Naive thymus-derived CD4-positive, alpha-beta T cell (primary cell): ENCODE data around the gene GRIP1. TPM values are rescaled to one million over a fixed set of nuclear protein-coding genes. Genes with fewer than 3 reads are reported as not detected.

Experiments
- ATAC-seq: fragments of 150-1000 bp; cut with Tn5 transposase; 2 replicates; pipeline ENCODE4 v1.10.0; 2021; ENCODE audit warnings: mild to moderate bottlenecking, moderate library complexity
- CTCF ChIA-PET: fragments of 350-600 bp; sonication (Branson Sonifier 250); formaldehyde crosslinking; loops from one replicate; lab custom pipeline; 2021; ENCODE audit warnings: antibody characterized with exemption; lab: Charles Lee
- POLR2A ChIA-PET: fragments of 350-600 bp; sonication (Branson Sonifier 250); formaldehyde crosslinking; loops from one replicate; lab custom pipeline; 2021; ENCODE audit warnings: antibody characterized with exemption, inconsistent platforms; lab: Charles Lee
- DNase-seq, 9 donors: peaks; one replicate each; pipeline versions ENCODE4 v3.0.0 to v3.0.0-alpha.2; 2020 to 2022; ENCODE audit warnings: mixed read lengths in 1 of 9
- H3K27ac ChIP-seq: one replicate; pipeline ENCODE4 v1.7.0; 2013; ENCODE audit warnings: mild to moderate bottlenecking, low read depth, low read length, moderate library complexity
- H3K27me3 ChIP-seq, 2 donors: one replicate each; pipeline ENCODE4 v1.7.0; 2013; ENCODE audit warnings: low read length in 2 of 2, mild to moderate bottlenecking in 2 of 2, moderate library complexity in 2 of 2; ENCODE audit not compliant: control insufficient read depth in 2 of 2, insufficient read depth in 2 of 2
- H3K36me3 ChIP-seq, 3 experiments: 1 replicate in 2 of 3; 2 replicates in 1 of 3; pipeline ENCODE4 v1.7.0; 2013; ENCODE audit warnings: low read length in 3 of 3, mild to moderate bottlenecking in 3 of 3, moderate library complexity in 1 of 3; ENCODE audit not compliant: insufficient read depth in 3 of 3, control insufficient read depth in 2 of 3
- H3K4me1 ChIP-seq, 2 donors: one replicate each; pipeline ENCODE4 v1.7.0; 2013; ENCODE audit warnings: low read length in 2 of 2, mild to moderate bottlenecking in 2 of 2, moderate library complexity in 1 of 2; ENCODE audit not compliant: control insufficient read depth in 2 of 2, insufficient read depth in 2 of 2
- H3K4me3 ChIP-seq: 2 replicates; pipeline ENCODE4 v1.7.0; 2013; ENCODE audit warnings: mild to moderate bottlenecking, low read length
- H3K9me3 ChIP-seq, 3 experiments: 1 replicate in 2 of 3; 2 replicates in 1 of 3; pipeline ENCODE4 v1.7.0; 2013; ENCODE audit warnings: low read length in 3 of 3; ENCODE audit not compliant: control insufficient read depth in 2 of 3
- H3K27ac Mint-ChIP-seq, 9 donors: one replicate each; pipeline ENCODE4 v1.8.0; 2020 to 2022; ENCODE audit warnings: mixed read lengths in 9 of 9, mild to moderate bottlenecking in 8 of 9, moderate library complexity in 5 of 9, inconsistent platforms in 2 of 9
- H3K27me3 Mint-ChIP-seq, 5 donors: one replicate each; pipeline ENCODE4 v1.8.0; 2021 to 2022; ENCODE audit warnings: mixed read lengths in 5 of 5, mild to moderate bottlenecking in 1 of 5
- H3K36me3 Mint-ChIP-seq, 5 donors: one replicate each; pipeline ENCODE4 v1.8.0; 2020 to 2022; ENCODE audit warnings: mixed read lengths in 5 of 5, mild to moderate bottlenecking in 3 of 5, inconsistent platforms in 1 of 5
- H3K4me1 Mint-ChIP-seq, 7 donors: one replicate each; pipeline ENCODE4 v1.8.0; 2020 to 2022; ENCODE audit warnings: mixed read lengths in 7 of 7, mild to moderate bottlenecking in 3 of 7, inconsistent platforms in 1 of 7
- H3K4me3 Mint-ChIP-seq, 10 donors: one replicate each; pipeline ENCODE4 v1.8.0; 2020 to 2022; ENCODE audit warnings: mild to moderate bottlenecking in 10 of 10, mixed read lengths in 10 of 10, moderate library complexity in 6 of 10, inconsistent platforms in 2 of 10
- H3K9me3 Mint-ChIP-seq, 11 donors: one replicate each; pipeline ENCODE4 v1.8.0; 2020 to 2022; ENCODE audit warnings: mixed read lengths in 11 of 11, mild to moderate bottlenecking in 4 of 11, inconsistent platforms in 1 of 11, moderate library complexity in 1 of 11
- intact Hi-C, 2 donors: fragments of 100-400 bp; cut with micrococcal nuclease; formaldehyde crosslinking; loops; one replicate each; pipeline ENCODE4 v1.15.1; 2023
- polyA plus RNA-seq, 2 donors: library from polyadenylated mRNA; unstranded; fragments of 300-500 nt; fragmentation: Illumina TruSeq; gene quantifications; one replicate each; pipeline ENCODE4 v1.2.3, GENCODE V29; 2021
- total RNA-seq, 6 experiments: library from RNA in 5 of 6; stranded (reverse) in 5 of 6; gene quantifications; 1 replicate in 5 of 6; 2 replicates in 1 of 6; pipeline ENCODE4 v1.2.3 and lab custom pipeline; 2021 to 2026

The GRIP1 gene
- total and polyA plus RNA-seq, 7 experiments from 2014 or later = 0.25 to 6.5 (median 3.1) TPM

DNA sequence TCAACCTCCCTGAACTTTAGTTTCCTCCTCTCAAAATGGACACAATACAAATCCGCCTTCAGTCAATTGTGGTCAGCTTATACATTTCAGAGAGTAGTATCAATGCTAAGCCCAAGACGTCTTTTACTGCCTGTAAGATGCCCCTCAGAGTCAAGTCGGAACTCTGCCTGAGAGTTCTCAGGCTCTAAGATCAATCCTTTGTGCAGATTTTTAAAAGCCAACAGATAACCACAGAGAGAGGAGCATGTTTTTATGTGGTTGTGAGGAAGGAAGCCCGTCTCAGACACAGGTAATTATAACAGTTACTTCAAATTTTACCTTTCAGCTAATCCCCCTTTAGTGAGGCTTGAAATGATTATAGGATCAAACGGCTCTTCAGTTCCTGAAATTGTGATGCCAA lies 285.0 kb downstream of the GRIP1 start:
- H3K27ac Mint-ChIP-seq = no peak overlapping the region
- peak in 7 of 9 donors; percentile 8 to 64 (median 45) for DNase-seq
- H3K4me1 Mint-ChIP-seq = peaks cover 14 to 29% (median 23%) of the 10 kb centered on the region in 7 donors
- Histone ChIP-seq H3K4me3 (no peak overlapping the region), H3K27ac (no peak overlapping the region), H3K9me3 (no peaks in the 10 kb centered on the region), H3K36me3 (no peaks in the 10 kb centered on the region), H3K27me3 (no peaks in the 10 kb centered on the region), H3K4me1 (peaks cover 12 to 15% of the 10 kb centered on the region in 2 donors)
- POLR2A ChIA-PET = no interaction called here
- H3K27me3 Mint-ChIP-seq = peaks cover 13 to 51% (median 32%) of the 10 kb centered on the region in 5 donors
- ATAC-seq = peak; percentile 76
- CTCF ChIA-PET = interaction anchor here (0.6 to 2.7 kb wide), 3 partner anchors 9 to 124 kb away, joined by 4 to 8 read pairs (median 5); no protein-coding TSS in a partner anchor
- peaks cover 0 to 2% (median 0%) of the 10 kb centered on the region in 11 donors for H3K9me3 Mint-ChIP-seq
- H3K4me3 Mint-ChIP-seq = peak overlapping the region; percentile 33 to 76 (median 62)
- peaks cover 0 to 15% (median 3%) of the 10 kb centered on the region in 5 donors for H3K36me3 Mint-ChIP-seq
- intact Hi-C loops = loop anchor here in 1 of 2 donors (5.0 kb wide), 1 partner anchor 42 kb away; no protein-coding TSS in a partner anchor

DNA sequence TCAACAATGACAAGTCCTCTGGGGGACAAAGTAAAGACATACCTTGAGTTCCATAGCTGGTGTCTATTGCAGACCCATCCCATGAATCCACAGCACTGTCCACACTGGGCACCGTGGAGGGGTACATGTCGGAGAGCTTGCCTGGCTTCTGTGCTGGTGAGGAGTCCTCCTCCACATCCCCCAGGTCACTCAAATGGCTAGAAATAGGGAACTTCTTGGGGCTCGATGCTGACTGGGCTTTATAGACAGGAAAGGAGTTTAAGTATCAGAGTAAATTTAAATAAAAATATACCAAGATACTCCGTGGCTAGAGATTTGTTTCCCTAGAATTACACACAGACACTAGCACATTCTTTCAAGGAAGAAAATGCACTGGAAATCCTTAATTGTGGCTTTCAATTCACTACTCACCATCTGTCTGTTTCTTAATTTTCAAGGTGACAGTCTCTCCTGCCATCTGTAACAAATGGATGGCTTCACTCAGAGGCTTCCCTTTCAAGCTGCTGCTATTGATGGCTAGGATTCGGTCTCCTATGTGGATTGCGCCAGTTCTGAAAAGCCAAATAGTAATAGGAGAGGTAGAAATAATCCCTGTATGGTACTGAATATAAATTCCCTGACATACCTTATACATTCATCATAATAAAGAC lies 286.5 kb downstream of the GRIP1 start:
- Histone ChIP-seq H3K27ac (no peak overlapping the region), H3K36me3 (no peaks in the 10 kb centered on the region), H3K4me3 (no peak overlapping the region), H3K9me3 (no peaks in the 10 kb centered on the region), H3K27me3 (no peaks in the 10 kb centered on the region), H3K4me1 (peaks cover 12 to 15% of the 10 kb centered on the region in 2 donors)
- DNase-seq (no peak), ATAC-seq (no peak)
- intact Hi-C loops = loop anchor here in 1 of 2 donors (5.0 kb wide), 1 partner anchor 40 kb away; no protein-coding TSS in a partner anchor
- CTCF ChIA-PET = interaction anchor here (2.7 kb wide), 1 partner anchor 123 kb away, joined by 8 read pairs; no protein-coding TSS in a partner anchor
- Mint-ChIP-seq H3K4me3 (no peak overlapping the region), H3K27me3 (peaks cover 10 to 48% (median 27%) of the 10 kb centered on the region in 5 donors), H3K27ac (no peak overlapping the region), H3K4me1 (peaks cover 13 to 29% (median 23%) of the 10 kb centered on the region in 7 donors), H3K36me3 (peaks cover 0 to 19% (median 7%) of the 10 kb centered on the region in 5 donors), H3K9me3 (peaks cover 0 to 4% (median 2%) of the 10 kb centered on the region in 11 donors)
- POLR2A ChIA-PET = no interaction called here

GRCh38 chr12:66388517-66388916 lies 290.4 kb downstream of the GRIP1 start:
- Histone ChIP-seq H3K4me3 (no peak overlapping the region), H3K36me3 (no peaks in the 10 kb centered on the region), H3K9me3 (no peaks in the 10 kb centered on the region), H3K27me3 (no peaks in the 10 kb centered on the region), H3K27ac (no peak overlapping the region), H3K4me1 (peaks cover 3 to 4% of the 10 kb centered on the region in 2 donors)
- peaks cover under 1 to 7% (median 4%) of the 10 kb centered on the region in 7 donors for H3K4me1 Mint-ChIP-seq
- peaks cover 0 to 41% (median 28%) of the 10 kb centered on the region in 5 donors for H3K36me3 Mint-ChIP-seq
- peak; percentile 40 for ATAC-seq
- H3K27ac Mint-ChIP-seq = no peak overlapping the region
- H3K4me3 Mint-ChIP-seq = no peak overlapping the region
- POLR2A ChIA-PET = no interaction called here
- H3K27me3 Mint-ChIP-seq = peaks cover 0 to 24% (median 9%) of the 10 kb centered on the region in 5 donors
- CTCF ChIA-PET = no interaction called here
- H3K9me3 Mint-ChIP-seq = peaks cover 0 to 11% (median 5%) of the 10 kb centered on the region in 11 donors
- DNase-seq = no peak
- intact Hi-C loops = no loop called here

- H3K4me1 Mint-ChIP-seq = peaks cover 0 to 3% (median 0%) of the 10 kb centered on the region in 7 donors
- no peak for ATAC-seq
- no peak overlapping the region for H3K27ac Mint-ChIP-seq
- peaks cover 0 to 11% (median 5%) of the 10 kb centered on the region in 11 donors for H3K9me3 Mint-ChIP-seq
- Histone ChIP-seq H3K36me3 (no peaks in the 10 kb centered on the region), H3K27ac (no peak overlapping the region), H3K4me1 (no peaks in the 10 kb centered on the region), H3K4me3 (no peak overlapping the region), H3K9me3 (no peaks in the 10 kb centered on the region), H3K27me3 (no peaks in the 10 kb centered on the region)
- peaks cover 0 to 45% (median 33%) of the 10 kb centered on the region in 5 donors for H3K36me3 Mint-ChIP-seq
- peaks cover 0 to 16% (median 7%) of the 10 kb centered on the region in 5 donors for H3K27me3 Mint-ChIP-seq
- DNase-seq = no peak
- ChIA-PET POLR2A (no interaction called here), CTCF (no interaction called here)
- H3K4me3 Mint-ChIP-seq = no peak overlapping the region
- intact Hi-C loops = no loop called here
These were observed 291.8 kb downstream of the GRIP1 start for GRCh38 chr12:66387117-66387516.

DNA sequence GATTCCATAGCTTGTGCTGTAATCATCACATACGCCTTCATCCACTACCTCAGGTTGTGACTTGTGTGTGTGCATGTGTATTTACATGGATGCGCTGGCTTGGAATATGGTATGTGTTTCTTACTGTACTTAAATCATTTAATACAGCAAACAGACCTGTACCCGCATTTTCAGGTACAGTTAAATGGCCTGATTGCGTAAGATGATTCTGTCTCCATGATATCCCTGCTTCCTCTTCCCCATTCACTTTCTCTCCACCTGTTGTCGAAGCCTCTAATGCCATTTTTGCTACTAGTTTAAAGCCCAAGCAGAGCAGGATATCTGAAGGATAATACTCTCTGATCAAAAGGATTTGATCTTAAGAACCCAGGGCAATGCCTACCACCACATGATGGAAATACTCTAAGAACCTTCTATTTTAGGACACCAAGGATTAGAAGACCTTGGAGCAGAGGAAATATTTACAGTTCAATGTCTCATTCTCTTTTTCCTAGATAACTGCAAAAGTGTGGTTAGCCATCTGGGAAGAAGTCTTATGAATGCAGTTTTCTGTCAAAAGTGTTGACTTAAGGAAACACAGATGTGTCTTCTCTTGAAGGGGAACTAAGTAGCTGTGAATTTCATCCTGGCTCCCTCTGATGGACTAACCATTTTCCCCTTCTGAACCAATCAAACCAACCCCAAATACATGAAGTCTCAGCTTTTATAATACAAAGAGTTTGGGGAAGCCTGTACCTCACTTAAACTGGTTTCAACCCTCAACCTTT lies 297.9 kb downstream of the GRIP1 start:
- peaks cover 0 to 39% (median 21%) of the 10 kb centered on the region in 5 donors for H3K36me3 Mint-ChIP-seq
- H3K9me3 Mint-ChIP-seq = no peaks in the 10 kb centered on the region
- no peaks in the 10 kb centered on the region for H3K27me3 ChIP-seq
- intact Hi-C loops = no loop called here
- POLR2A ChIA-PET = no interaction called here
- no peak overlapping the region for H3K27ac Mint-ChIP-seq
- no peaks in the 10 kb centered on the region for H3K36me3 ChIP-seq
- ATAC-seq (no peak), DNase-seq (no peak)
- H3K9me3 ChIP-seq = no peaks in the 10 kb centered on the region
- peaks cover 0 to 4% (median 0%) of the 10 kb centered on the region in 7 donors for H3K4me1 Mint-ChIP-seq
- no peak overlapping the region for H3K4me3 ChIP-seq
- no peaks in the 10 kb centered on the region for H3K4me1 ChIP-seq
- H3K27ac ChIP-seq = no peak overlapping the region
- CTCF ChIA-PET = no interaction called here
- no peak overlapping the region for H3K4me3 Mint-ChIP-seq
- H3K27me3 Mint-ChIP-seq = no peaks in the 10 kb centered on the region

DNA sequence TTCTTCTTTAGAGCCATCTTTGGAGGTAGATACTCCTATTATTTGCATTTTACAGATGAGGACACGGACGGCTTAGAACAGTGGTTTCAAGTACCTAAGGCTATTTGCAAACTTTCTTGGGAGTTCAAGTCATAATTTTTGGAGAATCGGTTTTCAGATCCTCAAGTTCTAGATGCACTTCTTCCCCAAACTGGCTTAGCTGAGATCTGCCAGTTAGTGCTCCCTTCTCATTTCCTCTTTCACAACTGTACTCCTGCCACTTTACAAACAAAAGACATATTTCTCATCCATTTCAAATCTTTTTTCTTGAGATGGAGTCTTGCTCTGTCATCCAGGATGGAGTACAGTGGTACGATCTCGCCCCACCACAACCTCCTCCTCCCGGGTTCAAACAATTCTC lies 299.3 kb downstream of the GRIP1 start:
- ChIA-PET POLR2A (no interaction called here), CTCF (no interaction called here)
- Mint-ChIP-seq H3K4me3 (no peak overlapping the region), H3K27me3 (no peaks in the 10 kb centered on the region), H3K27ac (no peak overlapping the region), H3K36me3 (peaks cover 0 to 38% (median 16%) of the 10 kb centered on the region in 5 donors), H3K9me3 (no peaks in the 10 kb centered on the region), H3K4me1 (peaks cover 0 to 4% (median 0%) of the 10 kb centered on the region in 7 donors)
- no peaks in the 10 kb centered on the region for H3K9me3 ChIP-seq
- H3K27me3 ChIP-seq = no peaks in the 10 kb centered on the region
- no peak overlapping the region for H3K27ac ChIP-seq
- H3K4me1 ChIP-seq = no peaks in the 10 kb centered on the region
- ATAC-seq = no peak
- H3K4me3 ChIP-seq = no peak overlapping the region
- H3K36me3 ChIP-seq = no peaks in the 10 kb centered on the region
- intact Hi-C loops = no loop called here
- DNase-seq = no peak
